Fibroblast of peridontal ligament (primary cell): ENCODE results near the gene CALML5.

Experiments
- DNase-seq: peaks from one replicate; pipeline ENCODE4 v3.0.0-alpha.2; 2010; ENCODE audit errors: extremely low read depth

CALML5 gene

GRCh38 chr10:5499493-5500140, at the start of gene CALML5:
Gene CALML5, minus strand, starts transcription at chr10:5499570. Its CDS starts 132 bp downstream, at chr10:5499438.
- no peak for DNase-seq

GRCh38 chr10:5547931-5548660, 48.7 kb upstream of the CALML5 start:
- DNase-seq = peak; percentile 13

- DNase-seq = peak; percentile 23
These were observed 48.2 kb upstream of the CALML5 start for GRCh38 chr10:5547681-5547930.

- peak; percentile 13 for DNase-seq
These were observed 47.7 kb upstream of the CALML5 start for GRCh38 chr10:5546891-5547680.

- DNase-seq = peak; percentile 87
These were observed 46.7 kb upstream of the CALML5 start for GRCh38 chr10:5545778-5546710.

- DNase-seq = no peak
These were observed 46.0 kb upstream of the CALML5 start for GRCh38 chr10:5545426-5545777.

- DNase-seq = no peak
These were observed 45.6 kb upstream of the CALML5 start for GRCh38 chr10:5545011-5545410.

GRCh38 chr10:5544216-5544805, 44.9 kb upstream of the CALML5 start:
- no peak for DNase-seq

- DNase-seq = peak; percentile 91
These were observed 44.3 kb upstream of the CALML5 start for GRCh38 chr10:5543623-5544022.

- no peak for DNase-seq
These were observed 42.7 kb upstream of the CALML5 start for GRCh38 chr10:5542100-5542499.

- DNase-seq = no peak
These were observed 41.5 kb upstream of the CALML5 start for GRCh38 chr10:5540891-5541290.

GRCh38 chr10:5540080-5540479, 40.7 kb upstream of the CALML5 start:
- no peak for DNase-seq

GRCh38 chr10:5538892-5539651, 39.7 kb upstream of the CALML5 start:
- peak; percentile 12 for DNase-seq

GRCh38 chr10:5538446-5538845, 39.1 kb upstream of the CALML5 start:
- DNase-seq = peak; percentile 60

- no peak for DNase-seq
These were observed 38.3 kb upstream of the CALML5 start for GRCh38 chr10:5537684-5538083.

GRCh38 chr10:5536486-5537081, 37.2 kb upstream of the CALML5 start:
- DNase-seq = no peak

- DNase-seq = peak; percentile 98
These were observed 35.8 kb upstream of the CALML5 start for GRCh38 chr10:5534880-5535856.

- peak; percentile 25 for DNase-seq
These were observed 34.9 kb upstream of the CALML5 start for GRCh38 chr10:5534051-5534821.
